ENCODE results near the gene INS. TPM values are rescaled to one million over a fixed set of nuclear protein-coding genes. Genes with fewer than 3 reads are reported as not detected.

Gene INS
- total and polyA plus RNA-seq, 2 donors from 2014 or later = not detected

DNA sequence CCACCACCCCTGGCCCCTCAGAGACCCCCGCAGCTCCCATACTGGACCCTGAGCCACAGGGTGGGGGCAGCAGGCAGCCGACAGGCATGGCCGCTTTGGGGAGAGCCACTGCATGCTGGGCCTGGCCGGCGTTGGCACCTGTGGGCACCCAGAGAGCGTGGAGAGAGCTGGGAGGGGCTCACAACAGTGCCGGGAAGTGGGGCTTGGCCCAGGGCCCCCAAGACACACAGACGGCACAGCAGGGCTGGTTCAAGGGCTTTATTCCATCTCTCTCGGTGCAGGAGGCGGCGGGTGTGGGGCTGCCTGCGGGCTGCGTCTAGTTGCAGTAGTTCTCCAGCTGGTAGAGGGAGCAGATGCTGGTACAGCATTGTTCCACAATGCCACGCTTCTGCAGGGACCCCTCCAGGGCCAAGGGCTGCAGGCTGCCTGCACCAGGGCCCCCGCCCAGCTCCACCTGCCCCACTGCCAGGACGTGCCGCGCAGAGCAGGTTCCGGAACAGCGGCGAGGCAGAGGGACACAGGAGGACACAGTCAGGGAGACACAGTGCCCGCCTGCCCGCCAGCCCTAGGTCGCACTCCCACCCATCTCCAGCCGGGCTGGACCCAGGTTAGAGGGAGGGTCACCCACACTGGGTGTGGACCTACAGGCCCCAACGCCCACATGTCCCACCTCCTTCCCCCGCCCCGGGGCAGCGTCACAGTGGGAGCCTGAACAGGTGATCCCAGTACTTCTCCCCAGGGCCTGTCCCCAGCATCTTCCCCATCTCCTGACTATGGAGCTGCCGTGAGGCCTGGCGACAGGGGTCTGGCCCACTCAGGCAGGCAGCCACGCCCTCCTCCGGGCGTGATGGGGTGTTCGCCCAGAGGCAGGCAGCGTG is 1.2 kb downstream of the INS start:
- FAIRE-seq (no peak), DNase-seq (no peak)
- TF ChIP-seq, protein P1, sequence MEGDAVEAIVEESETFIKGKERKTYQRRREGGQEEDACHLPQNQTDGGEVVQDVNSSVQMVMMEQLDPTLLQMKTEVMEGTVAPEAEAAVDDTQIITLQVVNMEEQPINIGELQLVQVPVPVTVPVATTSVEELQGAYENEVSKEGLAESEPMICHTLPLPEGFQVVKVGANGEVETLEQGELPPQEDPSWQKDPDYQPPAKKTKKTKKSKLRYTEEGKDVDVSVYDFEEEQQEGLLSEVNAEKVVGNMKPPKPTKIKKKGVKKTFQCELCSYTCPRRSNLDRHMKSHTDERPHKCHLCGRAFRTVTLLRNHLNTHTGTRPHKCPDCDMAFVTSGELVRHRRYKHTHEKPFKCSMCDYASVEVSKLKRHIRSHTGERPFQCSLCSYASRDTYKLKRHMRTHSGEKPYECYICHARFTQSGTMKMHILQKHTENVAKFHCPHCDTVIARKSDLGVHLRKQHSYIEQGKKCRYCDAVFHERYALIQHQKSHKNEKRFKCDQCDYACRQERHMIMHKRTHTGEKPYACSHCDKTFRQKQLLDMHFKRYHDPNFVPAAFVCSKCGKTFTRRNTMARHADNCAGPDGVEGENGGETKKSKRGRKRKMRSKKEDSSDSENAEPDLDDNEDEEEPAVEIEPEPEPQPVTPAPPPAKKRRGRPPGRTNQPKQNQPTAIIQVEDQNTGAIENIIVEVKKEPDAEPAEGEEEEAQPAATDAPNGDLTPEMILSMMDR (IDR thresholded peaks at IDR 0.05; ENCODE audit: borderline replicate concordance, extremely low read depth, insufficient read depth) = no peak
- Histone ChIP-seq H3K36me3 (ENCODE audit: control insufficient read depth in 2 of 3, insufficient read depth in 3 of 3, low read length in 3 of 3) (no peaks in the 10 kb centered on the region), H3K4me1 (ENCODE audit: control insufficient read depth in 2 of 3, insufficient read depth in 2 of 3, low read depth in 1 of 3, low read length in 3 of 3) (no peaks in the 10 kb centered on the region), H3K27me3 (ENCODE audit: control insufficient read depth, insufficient read depth, low read length) (no peaks in the 10 kb centered on the region), H3K4me3 (ENCODE audit: low read length in 3 of 3) (no peak overlapping the region), H3K27ac (ENCODE audit: low read depth in 2 of 2, low read length in 2 of 2) (no peak overlapping the region), H3K9me3 (ENCODE audit: control insufficient read depth in 2 of 3, insufficient read depth in 1 of 3, low read length in 3 of 3) (no peaks in the 10 kb centered on the region), H3K9ac (ENCODE audit: low read length in 3 of 3) (no peak overlapping the region)
- intact Hi-C loops (cut with DNase I) = loop anchor here (10.0 kb wide), 2 partner anchors 325 to 505 kb away; partner anchors contain the start of genes SYT8 and TNNI2

DNA sequence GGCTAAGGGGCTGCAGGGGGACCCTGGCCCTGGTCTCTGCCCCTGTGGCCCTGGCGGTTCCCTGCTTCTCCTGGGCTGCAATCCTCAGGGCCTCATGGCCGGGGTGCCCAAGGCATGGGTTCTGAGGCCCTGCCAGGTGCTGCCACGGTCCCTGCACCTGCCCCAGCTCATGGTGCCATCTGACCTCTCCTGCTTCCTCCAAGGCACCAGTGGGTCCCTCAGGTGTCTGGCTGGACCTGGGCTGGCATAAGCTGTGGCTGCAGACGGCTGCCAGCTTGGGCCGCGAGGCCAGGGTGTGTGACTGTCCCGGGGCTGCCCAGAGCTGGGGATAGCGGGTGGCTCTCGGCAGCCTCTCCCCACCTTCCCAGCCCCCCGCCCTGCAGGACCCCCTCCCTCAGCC is 2.0 kb downstream of the INS start:
- Histone ChIP-seq H3K9me3 (ENCODE audit: control insufficient read depth in 2 of 3, insufficient read depth in 1 of 3, low read length in 3 of 3) (no peaks in the 10 kb centered on the region), H3K36me3 (ENCODE audit: control insufficient read depth in 2 of 3, insufficient read depth in 3 of 3, low read length in 3 of 3) (no peaks in the 10 kb centered on the region), H3K27ac (ENCODE audit: low read depth in 2 of 2, low read length in 2 of 2) (no peak overlapping the region), H3K27me3 (ENCODE audit: control insufficient read depth, insufficient read depth, low read length) (no peaks in the 10 kb centered on the region), H3K9ac (ENCODE audit: low read length in 3 of 3) (no peak overlapping the region), H3K4me1 (ENCODE audit: control insufficient read depth in 2 of 3, insufficient read depth in 2 of 3, low read depth in 1 of 3, low read length in 3 of 3) (no peaks in the 10 kb centered on the region), H3K4me3 (ENCODE audit: low read length in 3 of 3) (no peak overlapping the region)
- no peak for FAIRE-seq
- intact Hi-C loops (cut with DNase I) = loop anchor here (10.0 kb wide), 2 partner anchors 324 to 504 kb away; partner anchors contain the start of genes SYT8 and TNNI2
- TF ChIP-seq, protein P1 (IDR thresholded peaks at IDR 0.05; ENCODE audit: borderline replicate concordance, extremely low read depth, insufficient read depth) = no peak
- DNase-seq = no peak

DNA sequence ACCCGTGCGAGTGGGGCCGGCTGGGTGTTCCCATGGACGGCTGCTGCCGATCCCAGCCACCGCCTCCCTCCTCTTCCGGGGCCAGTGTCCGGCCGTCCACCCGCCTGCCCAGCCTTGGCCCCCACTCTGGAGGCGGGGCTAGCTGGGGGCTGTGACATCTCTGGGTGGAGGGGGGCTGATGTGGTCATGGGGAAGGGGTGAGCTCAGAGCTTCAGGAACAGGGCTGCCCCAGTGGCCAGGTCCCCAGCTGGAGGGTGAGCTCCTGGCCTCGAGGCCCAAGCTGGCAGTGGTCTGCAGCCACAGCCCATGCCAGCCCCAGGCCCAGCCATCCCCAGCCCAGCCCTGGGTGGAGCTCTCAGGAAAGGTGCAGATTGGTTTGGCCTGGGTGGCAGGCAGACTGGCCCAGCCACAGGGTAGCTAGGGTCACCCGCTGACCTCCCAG is 2.7 kb downstream of the INS start:
- Histone ChIP-seq H3K27ac (ENCODE audit: low read depth in 2 of 2, low read length in 2 of 2) (no peak overlapping the region), H3K36me3 (ENCODE audit: control insufficient read depth in 2 of 3, insufficient read depth in 3 of 3, low read length in 3 of 3) (no peaks in the 10 kb centered on the region), H3K4me3 (ENCODE audit: low read length in 3 of 3) (no peak overlapping the region), H3K9me3 (ENCODE audit: control insufficient read depth in 2 of 3, insufficient read depth in 1 of 3, low read length in 3 of 3) (no peaks in the 10 kb centered on the region), H3K4me1 (ENCODE audit: control insufficient read depth in 2 of 3, insufficient read depth in 2 of 3, low read depth in 1 of 3, low read length in 3 of 3) (no peaks in the 10 kb centered on the region), H3K9ac (ENCODE audit: low read length in 3 of 3) (no peak overlapping the region), H3K27me3 (ENCODE audit: control insufficient read depth, insufficient read depth, low read length) (no peaks in the 10 kb centered on the region)
- DNase-seq = peak in 1 of 5 donors; percentile 67
- TF ChIP-seq, protein P1 (IDR thresholded peaks at IDR 0.05; ENCODE audit: borderline replicate concordance, extremely low read depth, insufficient read depth) = no peak
- intact Hi-C loops (cut with DNase I) = loop anchor here (10.0 kb wide), 2 partner anchors 324 to 504 kb away; partner anchors contain the start of genes SYT8 and TNNI2
- FAIRE-seq = no peak
